Brain microvascular endothelial cell (primary cell): ENCODE measurements around the gene RBCK1.
A peak's percentile ranks its signal among the peaks of the same experiment; 100 is the strongest.
"Not testable (repeated sequence)": the region's sequence is repeated elsewhere in the genome, so short reads cannot be mapped to it uniquely, and the experiment has no call there.

Source experiments
- DNase-seq: peaks from one replicate; pipeline ENCODE4 v3.0.0-alpha.2; 2020
- H3K27ac ChIP-seq: fragments of 250-450 bp; sonication (Bioruptor Pico); 2 replicates; pipeline ENCODE4 v1.5.1; 2020; ENCODE audit warnings: mild to moderate bottlenecking, moderate library complexity
- H3K27me3 ChIP-seq: fragments of 250-450 bp; sonication (Bioruptor Pico); replicated peaks from 2 replicates; pipeline ENCODE4 v1.5.1; 2020; ENCODE audit warnings: mild to moderate bottlenecking
- H3K36me3 ChIP-seq: fragments of 250-450 bp; sonication (Bioruptor Pico); replicated peaks from 2 replicates; pipeline ENCODE4 v1.5.1; 2020; ENCODE audit warnings: mild to moderate bottlenecking
- H3K4me3 ChIP-seq: 2 replicates; pipeline ENCODE4 v1.5.1; 2011; ENCODE audit warnings: low read depth, mild to moderate bottlenecking, control low read depth, low read length, moderate library complexity
- in situ Hi-C: cut with HindIII; loops from 2 replicates; pipeline ENCODE4 v1.10.0; 2017; ENCODE audit warnings: low sequenced_read_pairs, low pct_ligation_motif_present
- TF ChIP-seq, protein P1 (sequence below): IDR thresholded peaks from 2 replicates; pipeline ENCODE4 v1.5.1; 2011; ENCODE audit warnings: low read depth, mild to moderate bottlenecking, moderate library complexity, low read length, control low read depth, inconsistent platforms; ENCODE audit errors: missing control alignments

Gene RBCK1

DNA sequence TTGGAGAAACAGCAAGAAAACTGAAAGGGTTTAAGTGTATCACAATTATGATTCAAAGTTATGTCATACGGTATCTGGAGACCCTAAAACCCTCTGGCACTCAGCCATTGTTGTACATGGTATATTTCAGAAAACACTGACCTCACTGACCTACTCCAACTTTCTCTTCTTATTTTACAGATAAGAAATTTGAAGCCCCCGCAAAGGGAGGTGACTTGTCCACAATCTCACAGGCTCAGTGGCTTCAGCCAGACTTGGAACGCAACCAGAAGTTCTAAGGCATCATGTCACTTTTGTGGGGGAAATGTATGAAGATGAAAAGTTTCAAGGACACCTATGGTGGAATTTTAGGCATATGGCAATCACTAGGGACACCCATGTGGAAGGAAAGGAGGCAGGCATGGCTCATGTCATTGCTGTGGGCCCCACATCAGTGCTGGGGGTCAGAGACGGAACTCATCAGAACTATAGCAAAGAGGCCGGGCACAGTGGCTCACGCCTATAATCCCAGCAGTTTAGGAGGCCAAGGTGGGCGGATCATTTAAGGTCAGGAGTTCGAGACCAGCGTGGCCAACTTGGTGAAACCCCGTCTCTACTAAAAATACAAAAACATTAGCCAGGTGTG, 32.7 kb upstream of the RBCK1 start:
- no peak overlapping the region for H3K27ac ChIP-seq
- no peaks in the 10 kb centered on the region for H3K36me3 ChIP-seq
- TF ChIP-seq, protein P1, sequence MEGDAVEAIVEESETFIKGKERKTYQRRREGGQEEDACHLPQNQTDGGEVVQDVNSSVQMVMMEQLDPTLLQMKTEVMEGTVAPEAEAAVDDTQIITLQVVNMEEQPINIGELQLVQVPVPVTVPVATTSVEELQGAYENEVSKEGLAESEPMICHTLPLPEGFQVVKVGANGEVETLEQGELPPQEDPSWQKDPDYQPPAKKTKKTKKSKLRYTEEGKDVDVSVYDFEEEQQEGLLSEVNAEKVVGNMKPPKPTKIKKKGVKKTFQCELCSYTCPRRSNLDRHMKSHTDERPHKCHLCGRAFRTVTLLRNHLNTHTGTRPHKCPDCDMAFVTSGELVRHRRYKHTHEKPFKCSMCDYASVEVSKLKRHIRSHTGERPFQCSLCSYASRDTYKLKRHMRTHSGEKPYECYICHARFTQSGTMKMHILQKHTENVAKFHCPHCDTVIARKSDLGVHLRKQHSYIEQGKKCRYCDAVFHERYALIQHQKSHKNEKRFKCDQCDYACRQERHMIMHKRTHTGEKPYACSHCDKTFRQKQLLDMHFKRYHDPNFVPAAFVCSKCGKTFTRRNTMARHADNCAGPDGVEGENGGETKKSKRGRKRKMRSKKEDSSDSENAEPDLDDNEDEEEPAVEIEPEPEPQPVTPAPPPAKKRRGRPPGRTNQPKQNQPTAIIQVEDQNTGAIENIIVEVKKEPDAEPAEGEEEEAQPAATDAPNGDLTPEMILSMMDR: no peak
- no peak for DNase-seq
- in situ Hi-C loops: no loop called here
- H3K4me3 ChIP-seq: no peak overlapping the region
- no peaks in the 10 kb centered on the region for H3K27me3 ChIP-seq

DNA sequence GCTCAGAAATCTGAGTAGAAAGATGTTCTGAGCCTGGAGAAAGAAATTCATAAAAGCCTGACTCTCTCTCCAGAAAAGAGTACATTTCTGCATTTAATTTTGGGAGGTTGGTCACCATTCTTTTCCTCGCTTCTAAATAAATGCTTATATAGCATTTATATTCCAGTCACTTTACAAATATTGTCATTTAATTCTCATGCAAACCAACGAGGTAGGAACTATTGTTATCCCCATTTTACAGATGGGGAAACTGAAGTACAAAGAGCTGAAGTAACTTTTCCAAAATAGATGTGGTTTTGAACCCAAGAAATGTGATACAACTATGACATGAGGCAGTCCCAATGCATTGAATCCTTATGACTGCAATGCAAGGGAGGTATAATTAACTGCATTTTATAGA, 32.0 kb upstream of the RBCK1 start:
- TF ChIP-seq, protein P1: no peak
- H3K27me3 ChIP-seq: no peaks in the 10 kb centered on the region
- no peak for DNase-seq
- H3K27ac ChIP-seq: no peak overlapping the region
- no peaks in the 10 kb centered on the region for H3K36me3 ChIP-seq
- H3K4me3 ChIP-seq: no peak overlapping the region
- in situ Hi-C loops: no loop called here

DNA sequence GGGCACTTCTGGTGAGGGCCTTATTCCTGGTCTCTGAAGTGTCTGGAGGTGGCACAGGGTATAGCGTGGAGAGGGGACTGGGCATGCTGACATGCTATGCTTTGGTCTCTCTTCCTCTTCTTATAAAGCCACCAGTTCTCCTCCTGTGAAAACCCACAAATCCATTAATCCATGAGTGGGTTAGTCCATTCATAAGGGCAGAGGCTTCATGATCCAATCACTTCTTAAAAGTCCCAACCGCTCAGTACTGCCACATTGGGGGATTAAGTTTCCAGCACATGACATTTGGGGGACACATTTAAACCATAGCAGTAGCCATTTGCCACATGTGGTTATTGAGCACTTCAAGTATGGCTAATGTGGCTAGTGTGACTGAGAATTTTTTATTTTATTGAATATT, 31.3 kb upstream of the RBCK1 start:
- H3K27ac ChIP-seq: no peak overlapping the region
- H3K36me3 ChIP-seq: no peaks in the 10 kb centered on the region
- H3K27me3 ChIP-seq: no peaks in the 10 kb centered on the region
- no peak overlapping the region for H3K4me3 ChIP-seq
- no peak for DNase-seq
- in situ Hi-C loops: no loop called here
- TF ChIP-seq, protein P1: no peak

DNA sequence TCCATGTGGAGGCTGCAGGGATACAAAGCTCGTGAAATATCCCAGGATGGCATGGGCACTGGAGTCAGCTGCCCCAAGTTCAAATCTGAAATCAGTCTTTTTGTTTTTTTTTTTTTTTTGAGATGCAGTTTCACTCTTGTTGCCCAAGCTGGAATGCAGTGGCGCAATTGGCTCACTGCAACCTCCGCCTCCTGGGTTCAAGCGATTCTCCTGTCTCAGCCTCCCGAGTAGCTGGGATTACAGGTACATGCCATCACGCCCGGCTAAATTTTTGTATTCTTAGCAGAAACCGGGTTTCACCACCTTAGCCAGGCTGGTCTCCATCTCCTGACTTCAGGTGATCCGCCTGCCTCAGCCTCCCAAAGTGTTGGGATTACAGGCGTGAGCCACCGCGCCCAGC, 30.5 kb upstream of the RBCK1 start:
- H3K4me3 ChIP-seq, in situ Hi-C loops, H3K27ac ChIP-seq, H3K27me3 ChIP-seq, DNase-seq, H3K36me3 ChIP-seq: not testable (repeated sequence)

DNA sequence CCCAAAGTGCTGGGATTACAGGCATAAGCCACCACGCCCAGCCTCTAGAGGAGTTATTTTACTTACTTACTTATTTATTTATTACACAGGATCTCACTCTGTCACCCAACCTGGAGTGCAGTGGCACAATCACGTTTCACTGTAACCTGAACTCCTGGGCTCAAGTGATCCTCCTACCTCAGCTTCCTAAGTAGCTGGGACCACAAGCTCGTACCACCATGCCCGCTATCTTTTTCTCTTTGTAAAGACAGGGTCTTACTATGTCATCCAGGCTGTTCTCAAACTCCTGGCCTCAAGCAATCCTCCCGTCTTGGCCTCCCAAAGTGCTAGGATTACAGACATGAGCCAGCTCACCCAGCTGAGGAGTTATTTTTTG, 29.1 kb upstream of the RBCK1 start:
- Histone ChIP-seq H3K27me3 (no peaks in the 10 kb centered on the region), H3K27ac (no peak overlapping the region), H3K36me3 (no peaks in the 10 kb centered on the region), H3K4me3 (no peak overlapping the region)
- DNase-seq: no peak
- TF ChIP-seq, protein P1: no peak
- in situ Hi-C loops: no loop called here

DNA sequence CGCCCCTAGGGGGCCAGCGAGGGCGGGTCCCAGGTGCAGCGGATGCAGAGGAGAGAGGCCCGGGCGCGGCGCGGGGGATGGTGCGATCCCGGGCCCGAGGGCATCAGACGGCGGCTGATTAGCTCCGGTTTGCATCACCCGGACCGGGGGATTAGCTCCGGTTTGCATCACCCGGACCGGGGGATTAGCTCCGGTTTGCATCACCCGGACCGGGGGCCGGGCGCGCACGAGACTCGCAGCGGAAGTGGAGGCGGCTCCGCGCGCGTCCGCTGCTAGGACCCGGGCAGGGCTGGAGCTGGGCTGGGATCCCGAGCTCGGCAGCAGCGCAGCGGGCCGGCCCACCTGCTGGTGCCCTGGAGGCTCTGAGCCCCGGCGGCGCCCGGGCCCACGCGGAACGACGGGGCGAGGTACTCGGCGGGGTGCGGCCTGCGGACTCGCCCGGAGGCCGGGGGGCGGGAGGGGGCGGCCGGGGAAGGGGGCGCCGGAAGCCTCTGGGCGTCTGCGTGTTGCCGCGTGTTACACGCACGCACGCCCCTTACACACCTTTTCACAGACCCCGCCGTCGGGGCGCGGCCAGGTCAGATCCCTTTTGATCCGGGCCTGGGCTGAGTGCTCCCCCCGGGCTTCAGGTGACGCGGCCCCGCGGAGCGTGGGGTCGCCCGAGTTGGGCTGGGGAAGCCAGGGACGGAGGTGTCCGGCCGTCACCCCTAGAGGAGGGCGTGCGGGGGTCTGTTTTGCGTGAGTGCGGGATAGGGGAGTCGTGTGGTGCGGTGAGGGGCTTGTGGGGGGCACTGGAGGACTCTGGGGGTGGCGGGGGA, 27.1 kb upstream of the RBCK1 start:
- TF ChIP-seq, protein P1: no peak
- H3K36me3 ChIP-seq: no peaks in the 10 kb centered on the region
- peak overlapping the region; percentile 69 for H3K4me3 ChIP-seq
- H3K27ac ChIP-seq: peak overlapping the region; percentile 62
- in situ Hi-C loops: no loop called here
- no peaks in the 10 kb centered on the region for H3K27me3 ChIP-seq
- peak; percentile 35 for DNase-seq
